Measurements from ENCODE around the gene CRABP2. TPM values are rescaled to one million over a fixed set of nuclear protein-coding genes. Genes with fewer than 3 reads are reported as not detected.

Gene CRABP2
- total RNA-seq, 1 donor from 2014 or later: 146 TPM

GRCh38 chr1:156667968-156668709, 37.2 kb downstream of the CRABP2 start:
- Mint-ChIP-seq H3K36me3 (ENCODE audit: unreplicated experiment) (peaks cover 16% of the 10 kb centered on the region), H3K4me3 (ENCODE audit: unreplicated experiment) (no peak overlapping the region), H3K27ac (ENCODE audit: unreplicated experiment) (peak overlapping the region; percentile 18), H3K27me3 (ENCODE audit: unreplicated experiment) (no peaks in the 10 kb centered on the region), H3K4me1 (ENCODE audit: unreplicated experiment) (peaks cover 41% of the 10 kb centered on the region), H3K9me3 (ENCODE audit: unreplicated experiment) (no peaks in the 10 kb centered on the region)
- no peak for TF ChIP-seq CTCF (IDR thresholded peaks at IDR 0.05)
- no peak for DNase-seq (ENCODE audit: extremely low spot score, unreplicated experiment)

- DNase-seq (ENCODE audit: extremely low spot score, unreplicated experiment): no peak
- Mint-ChIP-seq H3K4me3 (ENCODE audit: unreplicated experiment) (no peak overlapping the region), H3K4me1 (ENCODE audit: unreplicated experiment) (peaks cover 43% of the 10 kb centered on the region), H3K27me3 (ENCODE audit: unreplicated experiment) (no peaks in the 10 kb centered on the region), H3K27ac (ENCODE audit: unreplicated experiment) (peak overlapping the region; percentile 18), H3K36me3 (ENCODE audit: unreplicated experiment) (peaks cover 16% of the 10 kb centered on the region), H3K9me3 (ENCODE audit: unreplicated experiment) (no peaks in the 10 kb centered on the region)
- TF ChIP-seq CTCF (IDR thresholded peaks at IDR 0.05): no peak
Observed at GRCh38 chr1:156667610-156667967, 37.8 kb downstream of the CRABP2 start.

GRCh38 chr1:156666862-156667609, 38.3 kb downstream of the CRABP2 start:
- no peak overlapping the region for H3K27ac Mint-ChIP-seq (ENCODE audit: unreplicated experiment)
- peaks cover 11% of the 10 kb centered on the region for H3K36me3 Mint-ChIP-seq (ENCODE audit: unreplicated experiment)
- no peak for DNase-seq (ENCODE audit: extremely low spot score, unreplicated experiment)
- TF ChIP-seq CTCF (IDR thresholded peaks at IDR 0.05): no peak
- no peaks in the 10 kb centered on the region for H3K27me3 Mint-ChIP-seq (ENCODE audit: unreplicated experiment)
- H3K9me3 Mint-ChIP-seq (ENCODE audit: unreplicated experiment): no peaks in the 10 kb centered on the region
- peaks cover 48% of the 10 kb centered on the region for H3K4me1 Mint-ChIP-seq (ENCODE audit: unreplicated experiment)
- H3K4me3 Mint-ChIP-seq (ENCODE audit: unreplicated experiment): no peak overlapping the region

GRCh38 chr1:156665539-156665938, 39.8 kb downstream of the CRABP2 start:
- Mint-ChIP-seq H3K27ac (ENCODE audit: unreplicated experiment) (no peak overlapping the region), H3K4me3 (ENCODE audit: unreplicated experiment) (peak overlapping the region; percentile 6), H3K27me3 (ENCODE audit: unreplicated experiment) (no peaks in the 10 kb centered on the region), H3K36me3 (ENCODE audit: unreplicated experiment) (no peaks in the 10 kb centered on the region), H3K4me1 (ENCODE audit: unreplicated experiment) (peaks cover 63% of the 10 kb centered on the region), H3K9me3 (ENCODE audit: unreplicated experiment) (no peaks in the 10 kb centered on the region)
- no peak for TF ChIP-seq CTCF (IDR thresholded peaks at IDR 0.05)
- no peak for DNase-seq (ENCODE audit: extremely low spot score, unreplicated experiment)

- H3K4me1 Mint-ChIP-seq (ENCODE audit: unreplicated experiment): peaks cover 70% of the 10 kb centered on the region
- no peak overlapping the region for H3K4me3 Mint-ChIP-seq (ENCODE audit: unreplicated experiment)
- H3K36me3 Mint-ChIP-seq (ENCODE audit: unreplicated experiment): no peaks in the 10 kb centered on the region
- no peaks in the 10 kb centered on the region for H3K9me3 Mint-ChIP-seq (ENCODE audit: unreplicated experiment)
- H3K27ac Mint-ChIP-seq (ENCODE audit: unreplicated experiment): no peak overlapping the region
- no peak for TF ChIP-seq CTCF (IDR thresholded peaks at IDR 0.05)
- no peaks in the 10 kb centered on the region for H3K27me3 Mint-ChIP-seq (ENCODE audit: unreplicated experiment)
- DNase-seq (ENCODE audit: extremely low spot score, unreplicated experiment): no peak
Observed at GRCh38 chr1:156664767-156665411, 40.5 kb downstream of the CRABP2 start.
